Thoracic aorta (tissue), 2 donors: Measurements from ENCODE around the gene RPRD1A. TPM values are rescaled to one million over a fixed set of nuclear protein-coding genes. Genes with fewer than 3 reads are reported as not detected.

Experiments
- ATAC-seq: fragments of 150-250 bp; one replicate; pipeline ENCODE4 v1.8.0; 2017; ENCODE audit warnings: low read depth; ENCODE audit not compliant: insufficient number of reproducible peaks, low FRiP score
- DNase-seq: peaks from one replicate; pipeline ENCODE4 v3.0.0-alpha.2; 2020; ENCODE audit warnings: low spot score
- H3K27ac ChIP-seq, 2 donors: fragments of 200-600 bp; sonication (generic); 1 replicate in 1 of 2; 2 replicates in 1 of 2; pipeline ENCODE4 v1.5.1; 2016; ENCODE audit warnings: mild to moderate bottlenecking in 2 of 2, moderate library complexity in 2 of 2
- H3K27me3 ChIP-seq: fragments of 200-600 bp; sonication (generic); replicated peaks from 2 replicates; pipeline ENCODE4 v1.6.0; 2016; ENCODE audit warnings: mild to moderate bottlenecking; ENCODE audit not compliant: insufficient read depth
- H3K36me3 ChIP-seq: fragments of 200-600 bp; sonication (generic); one replicate; pipeline ENCODE4 v1.5.1; 2016
- H3K4me1 ChIP-seq, 2 donors: fragments of 200-600 bp; sonication (generic); 1 replicate in 1 of 2; 2 replicates in 1 of 2; pipeline versions ENCODE4 v1.5.1 to v1.6.0; 2016; ENCODE audit warnings: low read depth in 2 of 2, mild to moderate bottlenecking in 1 of 2; ENCODE audit not compliant: control insufficient read depth in 1 of 2
- H3K4me3 ChIP-seq: fragments of 200-600 bp; sonication (generic); 2 replicates; pipeline ENCODE4 v1.5.1; 2016; ENCODE audit warnings: mild to moderate bottlenecking
- H3K9me3 ChIP-seq: fragments of 200-600 bp; sonication (generic); 2 replicates; pipeline ENCODE4 v1.5.1; 2016
- CTCF ChIP-seq: fragments of 200-600 bp; sonication (generic); IDR thresholded peaks from one replicate; pipeline ENCODE4 v1.5.1; 2019; ENCODE audit warnings: antibody characterized with exemption
- total RNA-seq, 2 donors: library from RNA; depleted of rRNA; stranded (reverse); fragments of >200 nt; gene quantifications; one replicate each; pipeline versions ENCODE4 v1.1.0 to v1.2.3, GENCODE V29; 2016

The RPRD1A gene
- total RNA-seq, 2 donors from 2014 or later: 49.8 to 64.9 TPM

DNA sequence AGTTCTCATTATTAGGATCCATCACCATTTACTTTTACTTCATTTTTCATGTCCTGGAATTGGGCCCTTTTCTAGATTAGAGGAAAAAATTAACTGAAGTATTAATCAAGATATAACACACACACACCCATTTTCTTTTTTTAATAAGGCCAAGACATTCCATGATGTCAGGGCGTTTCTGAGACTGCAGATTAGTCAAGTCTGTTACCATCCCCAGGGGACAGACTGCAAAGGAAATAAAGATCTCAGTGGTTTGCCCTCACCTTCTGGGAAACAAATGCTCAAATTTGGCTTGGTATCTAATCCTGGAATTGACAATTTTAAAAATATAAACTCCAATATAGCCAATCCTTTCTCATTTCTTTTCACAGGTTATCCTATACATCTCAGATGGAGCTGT, 67.4 kb downstream of the RPRD1A start:
- Histone ChIP-seq H3K27me3 (no peaks in the 10 kb centered on the region), H3K27ac (no peak overlapping the region), H3K4me3 (no peak overlapping the region), H3K4me1 (no peaks in the 10 kb centered on the region), H3K36me3 (no peaks in the 10 kb centered on the region), H3K9me3 (no peaks in the 10 kb centered on the region)
- no peak for ATAC-seq
- DNase-seq: no peak
- TF ChIP-seq CTCF: no peak

DNA sequence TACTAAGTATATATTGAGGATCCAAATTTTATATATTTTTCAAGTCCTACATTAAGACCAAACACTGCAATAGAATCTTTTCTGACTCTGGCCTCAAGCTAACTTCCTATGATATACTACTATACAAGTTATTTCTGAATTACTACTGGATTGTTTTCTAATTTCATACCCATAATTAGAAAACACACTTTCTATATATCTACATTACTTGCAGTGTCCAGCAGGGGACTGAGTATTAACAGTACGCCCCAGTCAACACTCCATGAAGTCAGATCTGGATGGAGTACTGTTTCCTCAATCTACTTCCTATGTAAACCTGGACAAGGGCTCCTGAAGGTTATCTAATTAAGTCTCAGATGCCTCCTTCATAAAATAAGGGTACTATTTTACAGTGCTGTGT, 68.4 kb downstream of the RPRD1A start:
- TF ChIP-seq CTCF: no peak
- ATAC-seq: no peak

DNA sequence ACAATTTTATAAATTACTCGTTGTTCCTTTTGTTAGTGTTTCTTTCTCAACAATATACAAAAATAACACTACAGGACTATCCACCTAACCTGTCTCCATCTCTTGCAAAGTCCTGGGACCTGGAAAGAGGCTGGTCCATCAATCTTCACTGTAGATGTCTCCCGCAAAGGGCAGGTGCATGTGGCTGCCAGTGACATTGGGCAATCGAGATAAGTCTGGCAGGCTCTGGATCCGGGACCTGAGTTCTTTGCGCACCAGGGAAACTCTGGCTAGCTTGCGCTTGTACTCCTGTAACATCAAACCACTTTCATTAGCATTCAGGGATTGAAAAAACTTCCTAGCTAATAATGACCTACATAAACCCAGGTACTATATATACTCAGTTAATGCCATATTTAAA, 74.3 kb downstream of the RPRD1A start:
- Histone ChIP-seq H3K4me1 (no peaks in the 10 kb centered on the region), H3K4me3 (no peak overlapping the region), H3K36me3 (no peaks in the 10 kb centered on the region), H3K9me3 (no peaks in the 10 kb centered on the region), H3K27ac (no peak overlapping the region), H3K27me3 (no peaks in the 10 kb centered on the region)
- no peak for TF ChIP-seq CTCF
- ATAC-seq (no peak), DNase-seq (no peak)

More for the DNA sequence above, 68.4 kb downstream of the RPRD1A start:
- Histone ChIP-seq H3K27me3 (no peaks in the 10 kb centered on the region), H3K4me3 (no peak overlapping the region), H3K4me1 (no peaks in the 10 kb centered on the region), H3K9me3 (no peaks in the 10 kb centered on the region), H3K27ac (no peak overlapping the region), H3K36me3 (no peaks in the 10 kb centered on the region)
- no peak for DNase-seq

GRCh38 chr18:35991696-35992095, 75.7 kb downstream of the RPRD1A start:
- DNase-seq (no peak), ATAC-seq (no peak)
- Histone ChIP-seq H3K27me3 (no peaks in the 10 kb centered on the region), H3K4me1 (no peaks in the 10 kb centered on the region), H3K9me3 (no peaks in the 10 kb centered on the region), H3K27ac (no peak overlapping the region), H3K36me3 (no peaks in the 10 kb centered on the region), H3K4me3 (no peak overlapping the region)
- no peak for TF ChIP-seq CTCF

- Histone ChIP-seq H3K36me3 (peaks cover 19% of the 10 kb centered on the region), H3K27ac (no peak overlapping the region), H3K27me3 (no peaks in the 10 kb centered on the region), H3K9me3 (no peaks in the 10 kb centered on the region), H3K4me1 (no peaks in the 10 kb centered on the region), H3K4me3 (no peak overlapping the region)
- no peak for TF ChIP-seq CTCF
- ATAC-seq (no peak), DNase-seq (no peak)
These were observed 83.5 kb downstream of the RPRD1A start for GRCh38 chr18:35983818-35984217.
